Activated T-cell treated with anti-CD3 and anti-CD28 coated beads, Interleukin-2, amount 50 U/mL, for 24 hours (primary cell): ENCODE measurements around the gene FASTKD3.
A peak's percentile ranks its signal among the peaks of the same experiment; 100 is the strongest.

Source experiments
- DNase-seq: peaks from one replicate; pipeline ENCODE4 v3.0.0-alpha.2; 2020
- H3K27ac Mint-ChIP-seq: 2 replicates; pipeline ENCODE4 v1.8.0; 2020; ENCODE audit warnings: mild to moderate bottlenecking, mixed read lengths
- H3K27me3 Mint-ChIP-seq: 2 replicates; pipeline ENCODE4 v1.8.0; 2020; ENCODE audit warnings: mixed read lengths
- H3K36me3 Mint-ChIP-seq: 2 replicates; pipeline ENCODE4 v1.8.0; 2020; ENCODE audit warnings: low read depth, mixed read lengths
- H3K4me1 Mint-ChIP-seq: 2 replicates; pipeline ENCODE4 v1.8.0; 2020; ENCODE audit warnings: low read depth, mixed read lengths
- H3K4me3 Mint-ChIP-seq: 2 replicates; pipeline ENCODE4 v1.8.0; 2020; ENCODE audit warnings: mild to moderate bottlenecking, moderate library complexity, mixed read lengths
- H3K9me3 Mint-ChIP-seq: 2 replicates; pipeline ENCODE4 v1.8.0; 2020; ENCODE audit warnings: mixed read lengths

FASTKD3 gene

GRCh38 chr5:7815892-7816534, 52.8 kb downstream of the FASTKD3 start:
- DNase-seq, result peak; percentile 76
- H3K27me3 Mint-ChIP-seq, result peaks cover 61% of the 10 kb centered on the region
- no peak overlapping the region for H3K4me3 Mint-ChIP-seq
- H3K9me3 Mint-ChIP-seq, result no peaks in the 10 kb centered on the region
- H3K36me3 Mint-ChIP-seq, result no peaks in the 10 kb centered on the region
- H3K4me1 Mint-ChIP-seq, result peaks cover 4% of the 10 kb centered on the region
- H3K27ac Mint-ChIP-seq, result no peak overlapping the region

GRCh38 chr5:7814816-7815215, 54.0 kb downstream of the FASTKD3 start:
- no peak overlapping the region for H3K27ac Mint-ChIP-seq
- no peak for DNase-seq
- peaks cover 4% of the 10 kb centered on the region for H3K4me1 Mint-ChIP-seq
- H3K36me3 Mint-ChIP-seq, result no peaks in the 10 kb centered on the region
- H3K27me3 Mint-ChIP-seq, result peaks cover 65% of the 10 kb centered on the region
- no peaks in the 10 kb centered on the region for H3K9me3 Mint-ChIP-seq
- no peak overlapping the region for H3K4me3 Mint-ChIP-seq

- Mint-ChIP-seq H3K27ac (no peak overlapping the region), H3K4me1 (peaks cover 4% of the 10 kb centered on the region), H3K9me3 (no peaks in the 10 kb centered on the region), H3K27me3 (peaks cover 58% of the 10 kb centered on the region), H3K4me3 (no peak overlapping the region), H3K36me3 (no peaks in the 10 kb centered on the region)
- DNase-seq, result no peak
Measured at GRCh38 chr5:7813576-7813975, 55.3 kb downstream of the FASTKD3 start.

- H3K9me3 Mint-ChIP-seq, result no peaks in the 10 kb centered on the region
- peaks cover 58% of the 10 kb centered on the region for H3K27me3 Mint-ChIP-seq
- no peak overlapping the region for H3K27ac Mint-ChIP-seq
- H3K4me1 Mint-ChIP-seq, result peaks cover 4% of the 10 kb centered on the region
- H3K36me3 Mint-ChIP-seq, result no peaks in the 10 kb centered on the region
- no peak overlapping the region for H3K4me3 Mint-ChIP-seq
- DNase-seq, result no peak
Measured at GRCh38 chr5:7813007-7813406, 55.8 kb downstream of the FASTKD3 start.

GRCh38 chr5:7811715-7812114, 57.1 kb downstream of the FASTKD3 start:
- Mint-ChIP-seq H3K4me1 (peaks cover 4% of the 10 kb centered on the region), H3K4me3 (no peak overlapping the region), H3K9me3 (no peaks in the 10 kb centered on the region), H3K27ac (no peak overlapping the region), H3K27me3 (peaks cover 55% of the 10 kb centered on the region), H3K36me3 (no peaks in the 10 kb centered on the region)
- no peak for DNase-seq
